GM12878 (cell line): ENCODE measurements around the gene EFCAB7.

Experiments
- ATF2 ChIP-seq: IDR thresholded peaks from 2 replicates; pipeline ENCODE4 v1.6.1; 2012; ENCODE audit warnings: low read length, inconsistent platforms
- CTCF ChIP-seq, 3 experiments: IDR thresholded peaks in 2 of 3; conservative IDR thresholded peaks in 1 of 3; 2 replicates each; pipeline ENCODE4 v1.5.1; 2011; ENCODE audit warnings: low read depth in 3 of 3, low read length in 3 of 3, mild to moderate bottlenecking in 3 of 3, control low read depth in 2 of 3, moderate library complexity in 2 of 3, inconsistent platforms in 1 of 3, mixed read lengths in 1 of 3; ENCODE audit not compliant: control insufficient read depth in 2 of 3, insufficient read depth in 1 of 3; ENCODE audit errors: extremely low read depth in 1 of 3
- E2F4 ChIP-seq: IDR thresholded peaks from 2 replicates; pipeline ENCODE4 v1.6.1; 2012; ENCODE audit warnings: low read depth, low read length, improper control_type of control experiment
- EP300 ChIP-seq, 2 experiments: fragments of 150-350 bp in 1 of 2; IDR thresholded peaks; 2 replicates each; pipeline ENCODE4 v1.6.1; 2011 to 2012; ENCODE audit warnings: low read depth in 2 of 2, low read length in 2 of 2, borderline replicate concordance in 1 of 2, improper control_type of control experiment in 1 of 2, inconsistent platforms in 1 of 2; ENCODE audit not compliant: control insufficient read depth in 1 of 2
- NRF1 ChIP-seq: conservative IDR thresholded peaks from 2 replicates; pipeline ENCODE4 v1.6.1; 2011; ENCODE audit warnings: mild to moderate bottlenecking, low read depth, low read length, improper control_type of control experiment
- POLR2A ChIP-seq: IDR thresholded peaks from 2 replicates; pipeline ENCODE4 v1.6.1; 2011; ENCODE audit warnings: low read depth, mild to moderate bottlenecking, low read length
- POLR2AphosphoS5 ChIP-seq: IDR thresholded peaks from 2 replicates; pipeline ENCODE4 v1.6.1; 2011; ENCODE audit warnings: mild to moderate bottlenecking, low read length, inconsistent platforms
- RAD21 ChIP-seq: IDR thresholded peaks from 2 replicates; pipeline ENCODE4 v1.6.1; 2011; ENCODE audit warnings: mild to moderate bottlenecking, low read depth, low read length, moderate library complexity; ENCODE audit not compliant: insufficient read depth
- RFX5 ChIP-seq: IDR thresholded peaks from 2 replicates; pipeline ENCODE4 v1.6.1; 2011; ENCODE audit warnings: low read depth, low read length, improper control_type of control experiment
- SKIL ChIP-seq: fragments of 450-650 bp; IDR thresholded peaks from 2 replicates; pipeline ENCODE4 v1.6.1; 2017; ENCODE audit warnings: mild to moderate bottlenecking, low read depth, inconsistent platforms; ENCODE audit not compliant: poor library complexity, severe bottlenecking
- TAF1 ChIP-seq: IDR thresholded peaks from 2 replicates; pipeline ENCODE4 v1.6.1; 2011; ENCODE audit warnings: mild to moderate bottlenecking, low read depth, low read length, borderline replicate concordance
- TCF7 ChIP-seq: IDR thresholded peaks from 2 replicates; pipeline ENCODE4 v1.6.1; 2014; ENCODE audit warnings: antibody characterized with exemption, borderline replicate concordance
- ZNF24 ChIP-seq: fragments of 450-650 bp; IDR thresholded peaks from 2 replicates; pipeline ENCODE4 v1.6.1; 2017; ENCODE audit warnings: antibody characterized with exemption, mild to moderate bottlenecking

- TF ChIP-seq TAF1, result no peak
- no peak for TF ChIP-seq POLR2A
- no peak for TF ChIP-seq RAD21
- TF ChIP-seq EP300 (IDR thresholded peaks at IDR 0.05; ENCODE audit: borderline replicate concordance in 1 of 2, control insufficient read depth in 1 of 2, low read depth in 2 of 2, low read length in 2 of 2), result no peak
- no peak for TF ChIP-seq ZNF24
- TF ChIP-seq RFX5, result no peak
- no peak for TF ChIP-seq NRF1
- no peak for TF ChIP-seq POLR2AphosphoS5
- no peak for TF ChIP-seq CTCF (IDR thresholded peaks at IDR 0.05 in 2 of 3, conservative IDR thresholded peaks at IDR 0.05 in 1 of 3; ENCODE audit: control insufficient read depth in 2 of 3, extremely low read depth in 1 of 3, insufficient read depth in 1 of 3, low read depth in 3 of 3, low read length in 3 of 3)
- TF ChIP-seq ATF2, result no peak
- no peak for TF ChIP-seq E2F4
- TF ChIP-seq SKIL, result no peak
- no peak for TF ChIP-seq TCF7
Observed at GRCh38 chr1:63611231-63611630, 87.9 kb downstream of the EFCAB7 start.
